Adrenal gland (tissue), 12 donors: Measurements from ENCODE around the gene PSMA2. TPM values are rescaled to one million over a fixed set of nuclear protein-coding genes. Genes with fewer than 3 reads are reported as not detected.

Experiments
- DNase-seq, 7 donors: peaks; one replicate each; pipeline ENCODE4 v3.0.0-alpha.2; 2019 to 2020
- H3K27ac ChIP-seq, 5 donors: fragments of 200-600 bp; sonication (generic) in 4 of 5; 1 replicate in 3 of 5; 2 replicates in 2 of 5; pipeline versions ENCODE4 v1.5.1 to v1.8.0; 2016 to 2020; ENCODE audit warnings: mild to moderate bottlenecking in 1 of 5
- H3K27me3 ChIP-seq: fragments of 200-600 bp; 2 replicates; pipeline ENCODE4 v1.8.0; 2021
- H3K36me3 ChIP-seq, 2 donors: fragments of 200-600 bp; replicated peaks in 1 of 2; 1 replicate in 1 of 2; 2 replicates in 1 of 2; pipeline versions ENCODE4 v1.5.1 to v1.8.0; 2018 to 2022
- H3K4me1 ChIP-seq, 2 donors: fragments of 200-600 bp; replicated peaks in 1 of 2; 1 replicate in 1 of 2; 2 replicates in 1 of 2; pipeline versions ENCODE4 v1.5.1 to v1.8.0; 2018 to 2021
- H3K4me3 ChIP-seq, 4 donors: fragments of 200-600 bp; sonication (generic) in 3 of 4; one replicate each; pipeline ENCODE4 v1.5.1; 2016 to 2018
- H3K9me3 ChIP-seq, 3 donors: fragments of 200-600 bp; sonication (generic) in 1 of 3; replicated peaks in 1 of 3; 1 replicate in 2 of 3; 2 replicates in 1 of 3; pipeline versions ENCODE4 v1.5.1 to v1.8.0; 2016 to 2021
- CTCF ChIP-seq, 6 experiments: fragments of 450-650 bp in 4 of 6; fragments of 200-600 bp in 2 of 6; sonication (generic) in 1 of 6; IDR thresholded peaks; 1 replicate in 5 of 6; 2 replicates in 1 of 6; pipeline versions ENCODE4 v1.5.1 to v1.8.0; 2016 to 2021; ENCODE audit warnings: antibody characterized with exemption in 6 of 6, mild to moderate bottlenecking in 2 of 6, moderate library complexity in 1 of 6
- POLR2A ChIP-seq, 2 donors: fragments of 450-650 bp; IDR thresholded peaks; one replicate each; pipeline ENCODE4 v1.6.1; 2017; ENCODE audit warnings: antibody characterized with exemption in 2 of 2, mild to moderate bottlenecking in 2 of 2, moderate library complexity in 1 of 2
- WGBS, 4 donors: extraction: QIAGEN DNeasy Blood & Tissue Kit in 2 of 4; methylation state at CpG; one replicate each; pipeline versions ENCODE4 v1.1.5 to v1.1.7; 2013 to 2017; 5-methylcytosine and 5-hydroxymethylcytosine counted together
- intact Hi-C, 2 donors: fragments of 100-400 bp; cut with DNase I; formaldehyde crosslinking; loops; one replicate each; pipeline versions ENCODE4 v1.14.1 to v1.15.0; 2022 to 2023
- polyA plus RNA-seq, 3 donors: library from polyadenylated mRNA; stranded (reverse); fragments of 200-250 nt in 2 of 3; fragments of 350-450 nt in 1 of 3; fragmentation: Illumina TruSeq in 1 of 3; extraction: RNeasy Lipid Tissue Mini Kit (QIAGEN cat#74804) in 1 of 3; gene quantifications; one replicate each; pipeline ENCODE4 v1.2.3, GENCODE V29; 2013 to 2014
- total RNA-seq, 9 donors: library from RNA; depleted of rRNA in 4 of 9; stranded (reverse); fragments of >200 nt in 4 of 9; fragments of 120-200 nt in 1 of 9; fragmentation: NEBNext Ultra II Directional in 1 of 9; extraction: Animal tissue kit (Norgen Biotek cat#: 25700) in 1 of 9; gene quantifications; one replicate each; pipeline versions ENCODE4 v1.1.0 to v1.2.4, GENCODE V29; 2013 to 2023
- donor health status: healthy with polysubstance abuse.
- donor health status: Bipolar disorder and iron deficiency.
- donor health status: DM: yes; HTN: yes; CAD: no.
- donor health status: DM: no; HTN: no; CAD: no.
- donor health status: DM: no; HTN: no; CAD: no.
- donor health status: DM: yes; HTN: yes; CAD: no.

PSMA2 gene
- total and polyA plus RNA-seq, 12 donors: 53.9 to 199 (median 84.6) TPM

- DNase-seq: no peak
- TF ChIP-seq POLR2A (IDR thresholded peaks at IDR 0.05) (no peak), CTCF (IDR thresholded peaks at IDR 0.05) (no peak)
- Histone ChIP-seq H3K27me3 (no peaks in the 10 kb centered on the region), H3K27ac (no peak overlapping the region), H3K9me3 (no peaks in the 10 kb centered on the region), H3K4me3 (no peak overlapping the region), H3K4me1 (peaks cover 3 to 14% of the 10 kb centered on the region in 2 donors), H3K36me3 (no peaks in the 10 kb centered on the region)
- 84 to 89% (median 87%) methylated on average over 2 of the region's 2 CpGs for WGBS, 4 donors
- intact Hi-C loops: no loop called here
Observed at GRCh38 chr7:42967391-42967790, 35.4 kb upstream of the PSMA2 start.

- intact Hi-C loops: no loop called here
- Histone ChIP-seq H3K4me3 (no peak overlapping the region), H3K4me1 (peaks cover 0 to 8% of the 10 kb centered on the region in 2 donors), H3K27ac (peak overlapping the region in 1 of 5 donors; percentile 5), H3K9me3 (no peaks in the 10 kb centered on the region), H3K27me3 (no peaks in the 10 kb centered on the region), H3K36me3 (no peaks in the 10 kb centered on the region)
- WGBS, 4 donors: 59 to 67% (median 62%) methylated on average over 6 of the region's 6 CpGs
- peak in 2 of 7 donors; percentile 23 to 55 for DNase-seq
- TF ChIP-seq CTCF (IDR thresholded peaks at IDR 0.05): no peak
- TF ChIP-seq POLR2A (IDR thresholded peaks at IDR 0.05): no peak
Observed at GRCh38 chr7:42964849-42965805, 33.2 kb upstream of the PSMA2 start.

GRCh38 chr7:42964293-42964692 is 32.3 kb upstream of the PSMA2 start:
- peaks cover 0 to 8% of the 10 kb centered on the region in 2 donors for H3K4me1 ChIP-seq
- H3K27me3 ChIP-seq: no peaks in the 10 kb centered on the region
- intact Hi-C loops: no loop called here
- no peaks in the 10 kb centered on the region for H3K9me3 ChIP-seq
- no peak overlapping the region for H3K27ac ChIP-seq
- 50 to 69% (median 62%) methylated on average over 2 of the region's 2 CpGs for WGBS, 4 donors
- TF ChIP-seq CTCF (IDR thresholded peaks at IDR 0.05): no peak
- TF ChIP-seq POLR2A (IDR thresholded peaks at IDR 0.05): no peak
- no peak for DNase-seq
- H3K36me3 ChIP-seq: no peaks in the 10 kb centered on the region
- H3K4me3 ChIP-seq: no peak overlapping the region

GRCh38 chr7:42961170-42961569 is 29.2 kb upstream of the PSMA2 start:
- no peak overlapping the region for H3K27ac ChIP-seq
- peaks cover 0 to 2% (median 0%) of the 10 kb centered on the region in 3 donors for H3K9me3 ChIP-seq
- H3K4me1 ChIP-seq: peaks cover 0 to 8% of the 10 kb centered on the region in 2 donors
- no peaks in the 10 kb centered on the region for H3K27me3 ChIP-seq
- H3K36me3 ChIP-seq: no peaks in the 10 kb centered on the region
- TF ChIP-seq CTCF (IDR thresholded peaks at IDR 0.05): no peak
- no peak for TF ChIP-seq POLR2A (IDR thresholded peaks at IDR 0.05)
- WGBS, 4 donors: 51 to 77% (median 62%) methylated on average over 2 of the region's 2 CpGs
- DNase-seq: no peak
- H3K4me3 ChIP-seq: no peak overlapping the region
- intact Hi-C loops: no loop called here
